Astrocyte of the hippocampus (primary cell): Measurements from ENCODE around the gene LIMS2.

ENCODE experiments used
- DNase-seq: peaks from one replicate; pipeline ENCODE4 v3.0.0; 2011; ENCODE audit warnings: low read depth, low spot score

LIMS2 gene

DNA sequence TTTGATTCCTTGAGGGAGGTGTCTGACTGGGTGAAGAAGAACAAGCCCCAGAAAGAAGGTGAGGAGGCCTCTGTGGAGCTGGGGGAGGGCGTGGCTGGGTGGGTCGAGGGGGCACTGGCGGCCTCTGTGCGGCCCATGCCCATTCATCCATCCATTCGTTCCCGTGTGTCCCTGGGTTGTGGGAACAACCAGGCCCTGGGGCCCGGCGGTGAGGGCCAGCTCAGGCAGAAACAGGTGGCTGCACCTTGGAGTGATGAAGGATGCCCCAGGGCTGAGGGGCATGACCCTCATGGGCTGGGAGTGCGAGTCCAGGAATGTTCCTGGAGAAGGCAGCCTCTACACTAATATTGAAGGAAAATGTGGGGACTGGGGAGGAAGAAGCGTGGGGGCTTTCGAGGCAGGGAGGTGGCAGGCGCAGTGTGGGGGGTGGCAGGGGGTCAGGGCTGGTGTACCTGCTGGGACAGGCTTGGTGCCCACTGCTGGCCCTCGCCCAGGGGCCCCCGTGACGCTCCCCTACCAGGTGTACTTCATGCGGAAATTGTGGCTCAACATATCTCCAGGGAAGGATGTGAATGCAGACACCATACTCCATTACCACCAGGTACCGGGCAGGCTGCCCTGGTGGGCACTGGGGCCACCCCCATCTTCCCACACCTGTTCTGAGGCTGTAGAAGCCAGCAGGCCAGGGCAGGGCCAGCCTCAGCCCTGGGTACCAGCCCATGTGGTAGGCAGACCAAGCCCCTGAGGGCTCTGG, 40.5 kb downstream of the LIMS2 start:
- DNase-seq, result no peak

DNA sequence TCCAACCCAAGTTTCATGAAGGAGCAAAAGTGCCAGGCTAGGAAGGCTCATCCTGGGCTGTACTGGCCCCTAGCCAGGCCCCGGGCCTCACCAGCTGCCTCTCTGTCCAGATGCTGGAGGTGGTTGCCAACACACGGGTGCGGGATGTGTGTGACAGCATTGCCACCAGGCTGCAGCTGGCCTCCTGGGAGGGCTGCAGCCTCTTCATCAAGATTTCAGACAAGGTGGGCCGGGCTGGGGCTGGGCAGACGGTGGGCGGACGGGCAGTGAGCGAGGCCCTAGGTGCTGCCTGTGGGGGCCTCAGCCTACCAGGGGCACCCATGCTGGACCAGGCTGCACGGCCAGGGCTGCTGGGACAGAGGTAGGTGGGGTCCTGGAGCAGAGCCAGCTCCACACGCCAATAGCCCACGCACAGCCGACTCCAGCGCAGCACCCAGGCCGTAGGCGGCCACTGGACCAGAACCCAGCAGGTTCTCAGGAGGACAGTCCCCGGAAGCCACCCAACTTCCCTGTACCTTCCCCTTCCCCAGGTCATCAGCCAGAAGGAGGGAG, 41.2 kb downstream of the LIMS2 start:
- no peak for DNase-seq

DNA sequence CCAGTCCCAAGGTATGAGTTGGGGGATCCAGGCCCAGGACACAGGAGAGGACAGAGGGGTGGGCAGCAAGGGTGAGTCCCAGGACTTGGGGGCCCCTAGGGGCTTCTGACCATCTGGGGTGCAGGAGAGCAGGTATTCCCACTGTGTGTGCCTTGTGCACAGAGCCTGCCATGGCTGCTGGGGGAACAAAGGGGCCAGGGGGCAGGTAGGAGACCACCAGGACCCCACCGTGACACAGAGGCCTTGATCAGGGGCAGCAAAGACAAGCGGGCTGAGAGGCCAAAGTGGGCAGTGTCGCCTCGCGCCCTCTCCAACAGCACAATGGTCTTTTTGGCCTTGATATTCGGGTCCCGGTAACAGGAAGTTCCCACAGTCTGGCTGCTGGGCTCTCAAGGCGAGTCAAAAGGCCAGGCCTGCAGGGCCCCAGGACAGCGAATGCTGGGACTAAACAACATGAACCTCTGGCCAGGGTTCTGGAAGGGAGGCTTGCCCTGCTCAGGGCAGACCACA, 41.7 kb downstream of the LIMS2 start:
- no peak for DNase-seq

DNA sequence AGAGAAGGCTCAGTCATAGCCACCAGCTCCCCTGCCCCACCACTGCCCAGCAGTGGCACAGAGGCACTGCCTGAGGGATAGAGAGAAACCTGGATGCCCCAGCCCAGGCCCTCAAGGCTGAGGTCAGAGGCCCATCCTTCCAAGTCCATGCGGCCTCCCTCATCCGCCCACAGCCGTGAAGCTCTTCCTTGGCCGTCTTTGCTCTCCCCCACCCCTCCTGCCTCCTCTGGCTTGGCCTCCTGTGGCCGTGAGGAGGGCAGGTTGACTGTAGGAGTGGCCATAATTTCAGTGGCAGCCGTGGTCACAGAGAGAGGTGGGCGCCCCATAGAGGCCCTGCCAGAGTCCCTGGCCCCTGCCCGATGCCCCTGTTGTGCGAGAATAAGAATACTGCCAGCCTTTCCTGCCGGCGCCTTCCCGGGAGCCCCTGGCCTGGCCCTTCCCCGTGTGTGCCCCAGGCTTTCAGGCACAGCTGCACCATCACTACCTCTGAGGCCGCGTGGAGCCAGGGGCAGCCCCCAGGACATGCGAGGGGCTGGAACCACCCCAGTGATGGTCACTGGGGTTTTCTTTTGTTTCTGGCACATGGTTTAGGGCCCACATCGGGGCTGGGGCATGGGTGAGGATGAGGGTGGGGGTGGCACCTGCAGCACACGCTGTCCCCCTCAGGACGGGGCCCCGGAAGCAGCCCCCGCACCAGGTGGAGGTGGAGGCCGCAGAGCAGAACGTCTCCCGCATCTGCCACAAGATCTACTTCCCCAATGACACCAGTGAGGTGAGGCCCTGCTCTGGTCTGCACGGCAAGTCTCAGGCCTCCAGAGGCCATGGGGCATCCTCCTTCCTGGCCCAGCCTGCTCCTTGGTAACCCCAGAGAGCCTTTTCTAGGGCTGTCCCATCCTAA, 42.5 kb downstream of the LIMS2 start:
- no peak for DNase-seq

DNA sequence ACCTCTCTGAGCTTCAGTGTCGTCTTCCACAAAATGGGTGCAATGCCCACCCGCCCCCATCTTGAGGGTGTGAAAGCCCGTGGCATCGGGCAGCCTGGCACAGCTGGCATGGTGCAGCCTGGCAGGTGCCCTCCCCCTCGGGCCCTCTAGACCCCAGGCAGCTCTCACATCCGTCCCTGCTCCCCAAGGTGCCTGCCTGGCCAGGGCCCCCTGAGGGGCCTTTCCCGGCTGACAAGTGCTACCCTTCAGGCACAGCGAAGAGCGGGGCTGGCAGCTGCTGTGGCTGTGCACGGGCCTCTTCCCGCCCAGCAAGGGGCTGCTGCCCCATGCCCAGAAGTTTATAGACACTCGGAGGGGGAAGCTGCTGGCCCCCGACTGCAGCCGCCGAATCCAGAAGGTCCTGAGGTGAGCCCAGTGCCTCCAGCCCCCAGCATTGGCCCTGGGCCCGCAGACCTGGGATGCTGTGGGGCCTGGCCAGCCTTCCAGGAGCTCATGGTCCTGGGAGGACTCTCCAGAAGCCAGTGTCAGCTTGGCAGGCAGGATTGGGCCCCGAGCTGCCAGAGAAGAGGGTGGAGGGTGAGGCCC, 43.2 kb downstream of the LIMS2 start:
- DNase-seq, result no peak

DNA sequence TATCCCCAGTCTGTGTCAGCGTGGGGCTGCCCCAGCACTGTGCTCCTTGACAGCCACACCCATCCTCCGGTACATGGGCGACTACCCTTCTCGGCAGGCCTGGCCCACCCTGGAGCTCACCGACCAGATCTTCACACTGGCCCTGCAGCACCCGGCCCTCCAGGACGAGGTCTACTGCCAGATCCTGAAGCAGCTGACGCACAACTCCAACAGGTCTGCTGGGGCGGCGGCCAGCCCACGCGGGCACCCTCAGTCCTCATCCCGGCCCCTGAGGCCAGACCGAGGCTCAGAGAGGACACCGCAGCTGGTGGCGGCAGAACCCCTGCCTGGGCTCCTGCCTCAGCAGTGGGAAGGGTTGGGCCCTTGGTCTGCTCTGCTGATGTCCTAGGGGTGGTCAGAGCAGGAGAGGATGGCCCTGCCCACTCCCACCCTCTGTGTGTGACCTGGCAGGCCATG, 43.8 kb downstream of the LIMS2 start:
- no peak for DNase-seq

DNA sequence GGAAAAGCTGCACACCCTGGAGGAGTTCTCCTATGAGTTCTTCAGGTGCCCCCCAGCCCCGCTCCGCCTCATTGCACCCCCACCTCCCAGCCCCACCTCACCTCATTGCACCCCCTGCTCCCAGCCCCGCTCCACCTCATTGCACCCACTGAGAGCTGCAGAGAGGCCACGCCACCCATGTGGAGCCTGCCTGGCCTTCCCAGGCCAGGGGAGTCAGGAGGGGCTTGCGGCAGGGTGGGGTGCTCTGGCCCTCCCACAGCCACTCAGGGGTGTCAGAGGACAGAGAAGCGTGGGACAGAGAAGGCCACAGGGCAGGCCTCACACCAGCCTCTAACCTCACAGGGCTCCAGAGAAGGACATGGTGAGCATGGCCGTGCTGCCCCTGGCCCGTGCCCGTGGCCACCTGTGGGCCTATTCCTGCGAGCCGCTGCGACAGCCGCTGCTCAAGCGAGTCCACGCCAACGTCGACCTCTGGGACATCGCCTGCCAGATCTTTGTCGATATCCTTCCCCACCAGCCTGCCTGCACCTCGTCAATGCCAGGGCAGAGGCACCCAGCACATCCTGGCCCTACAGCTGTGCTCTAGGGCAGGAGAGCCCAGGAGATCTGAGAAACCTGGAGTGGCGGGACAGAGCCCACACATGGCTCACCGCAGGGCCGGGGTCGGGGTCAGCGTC, 44.3 kb downstream of the LIMS2 start:
- DNase-seq, result no peak

DNA sequence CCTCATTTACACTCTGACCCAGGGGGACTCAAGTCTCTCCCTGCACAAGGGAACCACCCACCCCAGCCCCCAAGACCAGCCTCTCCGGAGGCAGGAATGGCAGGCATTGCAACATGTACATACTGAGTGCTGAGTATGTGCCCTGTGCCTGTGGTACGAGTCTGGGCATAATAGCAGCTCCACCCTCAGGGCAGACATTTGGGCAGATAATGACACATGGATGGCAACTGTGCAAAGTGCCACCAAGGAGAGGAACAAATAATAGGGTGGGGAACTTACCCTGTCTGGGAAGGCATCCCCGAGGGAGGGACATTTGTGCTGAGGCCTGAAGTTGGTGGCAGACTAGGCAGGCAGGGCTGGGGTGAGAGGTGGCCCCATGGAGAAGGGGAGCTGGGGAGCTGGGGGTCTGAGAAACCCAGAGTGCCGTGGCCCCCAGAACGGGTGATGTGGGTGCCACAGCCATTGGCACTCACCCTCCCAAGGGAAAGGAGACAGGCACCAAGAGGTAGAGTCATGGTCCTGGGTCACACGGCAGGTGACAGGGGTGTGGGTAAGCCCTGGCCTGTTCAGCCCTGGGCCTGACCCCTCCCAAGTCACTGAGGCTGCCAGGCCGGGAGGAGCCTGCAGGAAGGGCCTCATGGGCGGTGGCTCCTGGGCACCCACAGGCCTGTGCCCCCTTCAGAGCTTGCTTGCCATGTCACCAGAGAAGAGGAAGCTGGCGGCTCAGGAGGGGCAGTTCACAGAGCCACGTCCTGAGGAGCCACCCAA, 45.0 kb downstream of the LIMS2 start:
- DNase-seq, result no peak

DNA sequence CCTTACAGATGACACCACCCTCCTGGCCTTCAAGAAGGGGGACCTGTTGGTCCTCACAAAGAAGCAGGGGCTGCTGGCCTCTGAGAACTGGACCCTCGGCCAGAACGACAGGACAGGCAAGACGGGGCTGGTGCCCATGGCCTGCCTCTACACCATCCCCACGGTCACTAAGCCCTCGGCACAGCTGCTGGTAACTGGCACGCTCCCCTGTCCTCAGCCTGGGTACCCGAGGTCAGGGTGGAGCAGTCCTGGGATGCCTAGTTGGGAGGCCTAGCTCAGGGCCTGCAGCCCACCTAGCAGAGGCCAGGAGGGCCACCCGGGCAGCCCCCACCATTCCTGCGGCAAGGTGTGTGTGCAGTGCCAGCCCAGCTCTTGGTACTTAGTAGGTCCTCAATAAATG, 45.7 kb downstream of the LIMS2 start:
- DNase-seq, result no peak

DNA sequence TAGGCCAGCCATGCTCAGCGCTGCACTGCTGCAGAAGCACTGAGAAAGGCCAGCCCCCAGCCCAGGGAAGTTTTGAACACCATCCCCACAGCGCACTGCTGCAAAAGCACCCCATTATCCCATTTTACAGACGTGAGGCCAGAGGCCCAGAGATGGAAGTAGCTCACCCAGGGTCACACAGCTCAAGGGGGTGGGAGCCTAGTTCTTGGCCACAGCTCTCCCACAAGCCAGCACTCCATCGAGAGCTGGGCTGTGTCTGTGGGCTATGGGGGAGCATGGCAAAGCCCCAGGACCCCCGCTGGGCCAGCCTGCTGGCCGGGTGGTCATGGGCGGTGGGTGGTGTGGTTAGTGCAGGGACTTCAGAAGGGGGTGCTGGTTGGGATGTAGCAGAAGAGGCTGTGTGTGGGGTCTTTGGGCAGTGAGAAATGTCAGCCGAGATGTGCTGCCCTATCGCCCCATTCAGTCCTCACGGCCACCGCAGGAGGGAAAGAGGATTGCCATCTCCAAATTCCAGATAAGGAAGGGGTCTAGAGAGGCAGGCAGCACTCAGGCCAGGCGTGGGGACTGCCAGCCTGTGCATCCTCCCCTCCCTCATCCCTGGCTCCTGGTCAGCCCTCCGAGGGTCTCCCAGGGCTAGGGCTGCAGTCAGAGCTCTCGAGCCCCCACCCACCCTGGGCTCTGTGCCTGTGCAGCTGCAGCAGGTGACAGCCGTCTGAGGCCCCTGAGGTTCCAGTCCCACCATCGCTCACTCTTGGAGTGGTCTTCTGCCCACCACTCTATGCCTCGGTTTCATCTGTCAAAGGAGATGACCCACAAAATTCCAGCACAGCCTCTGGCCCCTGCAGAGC, 46.3 kb downstream of the LIMS2 start:
- no peak for DNase-seq

DNA sequence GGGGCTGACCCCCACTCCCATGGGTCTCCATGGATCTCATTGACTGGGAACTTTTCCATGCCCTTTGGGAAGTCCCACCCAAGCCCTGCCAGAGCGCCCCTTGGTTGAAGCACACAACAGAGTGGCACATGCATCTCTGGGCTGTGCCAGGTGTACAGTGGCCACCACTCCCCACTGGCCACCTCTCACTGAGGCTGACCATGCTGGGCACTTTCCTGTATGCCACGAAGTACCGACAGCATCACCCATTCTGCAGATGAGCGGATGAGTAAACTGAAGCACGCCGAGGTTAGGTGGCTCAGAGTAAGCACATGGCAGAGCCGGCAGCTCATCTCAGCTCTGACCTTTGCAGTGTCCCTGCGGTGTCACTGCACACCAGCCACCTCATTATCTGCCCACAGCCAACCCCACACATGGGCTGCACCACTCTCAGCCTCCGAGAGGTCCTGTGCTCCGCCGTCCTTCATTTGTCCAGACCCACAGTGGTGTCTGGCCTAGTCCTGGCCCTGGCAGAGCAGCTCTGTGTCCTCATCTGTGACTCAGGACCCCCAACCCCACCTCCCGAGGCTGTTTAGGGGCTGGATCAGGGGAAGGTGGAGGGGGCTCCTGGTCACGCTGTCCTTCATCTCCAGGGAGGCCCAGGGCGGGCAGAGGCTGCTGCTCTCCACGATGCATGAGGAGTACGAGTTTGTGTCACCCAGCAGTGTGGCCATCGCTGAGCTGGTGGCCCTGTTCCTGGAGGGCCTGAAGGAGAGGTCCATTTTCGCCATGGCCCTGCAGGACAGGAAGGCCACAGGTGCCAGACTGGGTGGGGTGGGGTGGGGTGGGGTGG, 47.4 kb downstream of the LIMS2 start:
- DNase-seq, result no peak

DNA sequence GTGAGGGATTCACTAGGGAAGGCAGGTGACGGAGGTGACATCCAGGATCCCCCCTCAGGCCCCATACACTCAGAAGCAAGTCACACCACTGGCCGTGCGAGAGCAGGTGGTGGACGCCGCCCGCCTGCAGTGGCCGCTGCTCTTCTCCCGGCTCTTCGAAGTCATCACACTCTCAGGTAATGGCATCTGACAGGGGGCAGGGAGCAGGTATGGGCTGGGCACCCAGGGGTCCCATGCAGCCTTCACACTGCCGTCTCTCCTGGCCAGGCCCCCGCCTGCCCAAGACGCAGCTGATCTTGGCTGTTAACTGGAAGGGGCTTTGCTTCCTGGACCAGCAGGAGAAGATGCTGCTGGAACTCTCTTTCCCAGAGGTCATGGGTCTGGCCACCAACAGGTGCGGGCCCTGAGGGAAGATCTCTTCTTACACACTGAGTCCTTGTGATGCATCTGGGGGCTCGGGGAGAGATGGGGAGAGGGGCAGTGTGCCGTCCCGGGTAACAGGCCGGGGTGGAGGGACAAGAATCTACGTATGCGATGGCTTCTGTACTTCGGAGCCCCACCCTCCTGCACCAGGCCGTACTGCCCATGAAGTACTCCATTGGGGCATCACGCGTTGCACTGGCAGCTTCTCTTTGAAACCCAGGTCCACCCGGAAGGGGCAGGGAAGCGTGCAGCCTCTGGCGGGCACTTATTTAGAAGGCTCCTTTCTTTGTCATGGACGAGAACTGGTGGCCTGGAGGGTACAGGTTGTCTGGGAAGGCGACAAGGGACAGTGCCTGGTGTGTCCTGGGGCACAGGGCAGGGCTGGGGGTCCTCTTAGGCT, 48.2 kb downstream of the LIMS2 start:
- DNase-seq, result no peak

DNA sequence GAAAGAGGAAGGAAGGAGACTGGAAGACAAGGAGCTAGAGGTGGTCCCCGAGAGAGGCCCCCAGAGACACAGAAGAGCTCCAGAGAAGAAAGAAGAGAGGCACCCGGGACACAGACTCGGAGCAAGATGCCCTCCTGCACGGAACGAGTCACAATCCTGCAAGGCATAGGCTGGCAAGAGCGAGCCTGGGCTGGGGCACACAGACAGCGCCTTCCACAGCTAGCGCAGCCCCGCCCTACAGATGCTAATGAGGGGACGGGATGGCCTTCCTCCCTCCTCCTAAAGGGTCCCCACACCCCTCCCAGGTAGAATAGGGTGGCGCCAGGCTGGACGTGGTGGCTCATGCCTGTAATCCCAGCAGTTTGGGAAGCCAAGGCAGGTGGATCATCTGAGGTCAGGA, 49.2 kb downstream of the LIMS2 start:
- no peak for DNase-seq

DNA sequence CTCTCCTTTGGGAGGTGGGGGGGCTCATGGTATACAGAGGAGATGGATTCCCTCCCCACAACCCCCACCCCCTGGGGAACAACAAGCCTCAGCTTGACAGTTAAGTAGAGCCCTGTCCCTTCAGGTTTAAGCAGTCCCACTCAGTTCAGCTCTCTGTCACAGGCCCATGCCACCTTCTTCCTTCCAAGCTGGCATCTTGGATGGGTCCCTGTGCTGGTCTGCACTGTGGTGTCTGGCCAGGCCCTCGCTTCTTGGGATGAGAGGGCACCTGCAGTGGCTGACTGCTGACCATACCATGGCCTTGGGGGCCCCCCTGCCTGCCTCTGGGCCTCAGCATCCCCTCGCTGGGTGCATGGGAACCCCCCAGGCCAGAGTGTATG, 49.8 kb downstream of the LIMS2 start:
- DNase-seq, result no peak

DNA sequence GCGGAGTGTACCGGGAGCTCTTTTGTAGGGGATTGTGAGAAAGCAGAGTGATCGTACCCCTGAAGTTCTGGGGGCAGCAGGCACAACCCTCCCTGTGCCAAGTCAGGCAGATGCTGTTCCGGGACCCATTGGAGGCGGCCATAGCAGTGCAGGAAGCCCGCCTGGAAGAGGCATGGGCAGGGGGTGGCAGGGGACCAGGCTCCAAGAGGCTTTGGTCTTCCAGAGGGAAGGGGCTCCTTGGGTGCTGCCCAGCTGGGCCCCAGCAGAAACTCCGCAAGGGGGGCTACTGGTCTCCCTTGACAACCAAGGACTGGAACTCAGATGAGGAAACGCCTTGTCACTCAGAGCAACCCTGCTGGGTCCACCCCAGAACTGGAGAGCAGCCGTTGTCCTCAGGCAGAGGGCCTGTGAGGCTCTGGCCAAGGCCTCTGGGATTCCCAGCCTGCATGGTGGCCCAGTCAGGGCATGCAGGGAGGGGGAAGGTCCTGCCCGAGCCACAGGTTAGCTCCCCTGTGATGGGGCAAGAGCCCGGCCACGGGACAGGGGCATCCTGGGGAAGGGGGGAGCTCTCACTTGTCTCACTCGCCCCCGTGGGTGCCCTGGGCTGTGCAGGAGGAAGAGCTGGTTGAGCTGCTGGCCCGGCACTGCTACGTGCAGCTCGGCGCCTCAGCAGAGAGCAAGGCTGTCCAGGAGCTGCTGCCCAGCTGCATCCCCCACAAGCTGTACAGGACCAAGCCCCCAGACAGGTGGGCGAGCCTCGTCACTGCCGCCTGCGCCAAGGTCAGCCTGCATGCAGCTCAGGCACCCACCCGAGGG, 50.4 kb downstream of the LIMS2 start:
- DNase-seq, result no peak

DNA sequence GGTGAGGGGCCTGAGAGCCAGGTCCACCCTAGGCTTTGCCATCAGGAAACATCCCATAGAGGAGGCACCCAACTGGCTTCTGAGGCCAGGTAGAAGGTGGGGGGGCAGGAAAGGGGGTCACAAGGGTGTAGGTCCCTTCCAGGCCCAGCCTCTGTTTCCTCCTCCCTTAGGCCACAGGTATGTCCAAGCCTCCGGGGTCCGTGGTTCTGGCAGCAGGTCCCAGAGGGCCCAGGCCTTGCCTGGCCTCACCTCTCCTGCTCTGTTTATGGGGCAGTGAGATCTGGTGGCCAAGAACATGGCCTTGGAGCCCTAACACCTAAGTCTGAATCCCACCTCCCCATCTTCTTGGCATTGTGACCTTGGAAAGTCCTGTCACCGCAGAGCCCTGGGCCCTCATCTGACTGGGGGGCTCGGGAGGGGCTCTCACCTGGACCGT, 51.0 kb downstream of the LIMS2 start:
- DNase-seq, result no peak
